ENCODE measurements around the gene EIF4A2. TPM values are rescaled to one million over a fixed set of nuclear protein-coding genes. Genes with fewer than 3 reads are reported as not detected.

EIF4A2 gene
- total and polyA plus RNA-seq, 8 donors = 344 to 925 (median 756) TPM

DNA sequence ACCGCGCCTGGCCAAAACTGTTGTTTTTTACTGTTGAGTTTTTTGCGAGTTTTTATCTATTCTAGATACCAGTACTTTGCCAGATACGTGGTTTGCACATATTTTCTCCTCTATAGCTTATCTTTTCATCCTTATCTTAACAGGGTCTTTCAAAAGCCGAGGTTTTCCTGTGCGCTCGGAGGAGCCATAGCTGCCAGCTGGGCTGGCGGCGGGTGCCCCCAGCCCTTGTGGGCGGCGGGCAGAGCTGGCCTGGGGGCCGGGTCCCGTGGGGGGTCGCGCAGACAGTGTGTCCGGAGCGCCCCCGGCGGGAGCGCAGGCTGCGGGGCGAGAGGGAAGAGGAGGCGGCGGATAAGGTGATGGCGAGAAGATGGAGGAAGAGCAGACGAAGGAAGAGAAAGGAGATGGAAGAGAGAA lies 11.1 kb upstream of the EIF4A2 start:
- H3K4me3 ChIP-seq = peak overlapping the region; percentile 46 to 51
- ATAC-seq (peak; percentile 29), DNase-seq (no peak)
- TF ChIP-seq, protein P1, sequence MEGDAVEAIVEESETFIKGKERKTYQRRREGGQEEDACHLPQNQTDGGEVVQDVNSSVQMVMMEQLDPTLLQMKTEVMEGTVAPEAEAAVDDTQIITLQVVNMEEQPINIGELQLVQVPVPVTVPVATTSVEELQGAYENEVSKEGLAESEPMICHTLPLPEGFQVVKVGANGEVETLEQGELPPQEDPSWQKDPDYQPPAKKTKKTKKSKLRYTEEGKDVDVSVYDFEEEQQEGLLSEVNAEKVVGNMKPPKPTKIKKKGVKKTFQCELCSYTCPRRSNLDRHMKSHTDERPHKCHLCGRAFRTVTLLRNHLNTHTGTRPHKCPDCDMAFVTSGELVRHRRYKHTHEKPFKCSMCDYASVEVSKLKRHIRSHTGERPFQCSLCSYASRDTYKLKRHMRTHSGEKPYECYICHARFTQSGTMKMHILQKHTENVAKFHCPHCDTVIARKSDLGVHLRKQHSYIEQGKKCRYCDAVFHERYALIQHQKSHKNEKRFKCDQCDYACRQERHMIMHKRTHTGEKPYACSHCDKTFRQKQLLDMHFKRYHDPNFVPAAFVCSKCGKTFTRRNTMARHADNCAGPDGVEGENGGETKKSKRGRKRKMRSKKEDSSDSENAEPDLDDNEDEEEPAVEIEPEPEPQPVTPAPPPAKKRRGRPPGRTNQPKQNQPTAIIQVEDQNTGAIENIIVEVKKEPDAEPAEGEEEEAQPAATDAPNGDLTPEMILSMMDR (IDR thresholded peaks at IDR 0.05) = no peak
- intact Hi-C loops (cut with DNase I) = no loop called here
- H3K9me3 ChIP-seq = no peaks in the 10 kb centered on the region
- H3K27me3 ChIP-seq = peaks cover 5 to 17% of the 10 kb centered on the region in 2 donors
- H3K4me1 ChIP-seq = peaks cover 0 to 16% of the 10 kb centered on the region in 2 donors
- H3K27ac ChIP-seq = peak overlapping the region; percentile 26 to 71
- H3K36me3 ChIP-seq = no peaks in the 10 kb centered on the region

DNA sequence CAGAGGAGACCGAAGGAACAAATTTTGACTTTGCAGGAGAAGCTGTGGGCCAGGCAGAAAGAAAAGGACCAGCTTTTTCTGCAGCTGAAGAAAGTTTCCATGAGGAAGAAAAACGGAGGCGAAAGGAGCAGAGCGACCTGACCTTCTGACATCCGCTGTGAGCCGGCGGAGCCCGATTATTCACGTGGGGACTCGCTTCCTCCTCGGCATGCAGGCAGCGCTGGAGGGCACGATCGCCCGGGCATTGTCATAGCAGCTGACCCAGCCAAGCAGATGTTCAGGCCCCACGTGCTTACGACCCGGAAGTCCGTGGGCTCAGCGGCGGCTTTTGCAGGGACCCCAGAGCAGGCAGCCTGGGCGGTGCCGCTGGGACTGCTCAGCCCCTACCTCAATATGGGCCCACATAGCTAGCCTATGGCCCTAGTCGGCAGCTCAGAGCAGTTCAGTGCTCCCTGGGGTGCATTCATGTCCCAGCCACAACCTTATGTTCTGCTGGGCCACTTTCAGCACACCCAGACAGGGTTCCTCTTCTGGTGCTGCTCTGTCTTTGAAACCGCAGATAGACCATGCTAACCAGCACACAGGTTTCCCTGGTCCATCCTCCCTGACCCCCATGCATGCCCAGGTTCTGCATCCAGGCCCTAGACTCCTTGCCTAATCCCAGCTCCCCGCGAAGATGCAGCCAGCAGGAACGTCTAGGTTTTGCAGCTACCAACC lies 10.5 kb upstream of the EIF4A2 start:
- Histone ChIP-seq H3K4me1 (peaks cover 0 to 16% of the 10 kb centered on the region in 2 donors), H3K36me3 (no peaks in the 10 kb centered on the region), H3K27me3 (peaks cover 5 to 17% of the 10 kb centered on the region in 2 donors), H3K4me3 (peak overlapping the region; percentile 46 to 51), H3K9me3 (no peaks in the 10 kb centered on the region), H3K27ac (peak overlapping the region; percentile 26 to 71)
- intact Hi-C loops (cut with DNase I) = no loop called here
- ATAC-seq (peak; percentile 91), DNase-seq (peak in 3 of 4 donors; percentile 37 to 93 (median 88))
- TF ChIP-seq, protein P1 (IDR thresholded peaks at IDR 0.05) = no peak

- Histone ChIP-seq H3K9me3 (no peaks in the 10 kb centered on the region), H3K27ac (no peak overlapping the region), H3K4me1 (peaks cover 0 to 16% of the 10 kb centered on the region in 2 donors), H3K36me3 (no peaks in the 10 kb centered on the region), H3K4me3 (no peak overlapping the region), H3K27me3 (peaks cover 5 to 17% of the 10 kb centered on the region in 2 donors)
- no peak for ATAC-seq
- no peak for DNase-seq
- TF ChIP-seq, protein P1 (IDR thresholded peaks at IDR 0.05) = no peak
- intact Hi-C loops (cut with DNase I) = no loop called here
Measured at GRCh38 chr3:186775999-186776398, 7.4 kb upstream of the EIF4A2 start.

DNA sequence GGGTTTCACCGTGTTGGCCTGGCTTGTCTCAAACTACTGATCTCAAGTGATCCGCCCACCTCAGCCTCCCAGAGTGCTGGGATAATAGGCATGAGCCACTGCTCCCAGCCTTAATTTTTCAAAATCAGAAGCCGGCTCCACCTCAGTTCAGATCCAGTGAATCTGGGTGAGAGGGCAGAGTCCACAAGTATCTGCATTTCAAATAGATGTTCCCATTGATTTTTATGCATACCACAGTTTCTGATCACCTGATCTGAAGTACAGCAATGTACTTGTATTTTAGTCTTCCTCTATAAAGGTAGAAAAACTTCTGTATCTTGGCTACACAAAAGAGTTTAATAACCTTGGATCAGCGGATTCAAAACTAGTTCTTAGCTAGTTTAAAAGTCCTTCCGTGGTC lies 4.2 kb upstream of the EIF4A2 start:
- H3K4me3 ChIP-seq = no peak overlapping the region
- H3K27ac ChIP-seq = no peak overlapping the region
- peaks cover 0 to 2% of the 10 kb centered on the region in 2 donors for H3K36me3 ChIP-seq
- intact Hi-C loops (cut with DNase I) = no loop called here
- TF ChIP-seq, protein P1 (IDR thresholded peaks at IDR 0.05) = no peak
- no peaks in the 10 kb centered on the region for H3K9me3 ChIP-seq
- no peaks in the 10 kb centered on the region for H3K27me3 ChIP-seq
- peaks cover 0 to 8% of the 10 kb centered on the region in 2 donors for H3K4me1 ChIP-seq
- DNase-seq (no peak), ATAC-seq (no peak)

DNA sequence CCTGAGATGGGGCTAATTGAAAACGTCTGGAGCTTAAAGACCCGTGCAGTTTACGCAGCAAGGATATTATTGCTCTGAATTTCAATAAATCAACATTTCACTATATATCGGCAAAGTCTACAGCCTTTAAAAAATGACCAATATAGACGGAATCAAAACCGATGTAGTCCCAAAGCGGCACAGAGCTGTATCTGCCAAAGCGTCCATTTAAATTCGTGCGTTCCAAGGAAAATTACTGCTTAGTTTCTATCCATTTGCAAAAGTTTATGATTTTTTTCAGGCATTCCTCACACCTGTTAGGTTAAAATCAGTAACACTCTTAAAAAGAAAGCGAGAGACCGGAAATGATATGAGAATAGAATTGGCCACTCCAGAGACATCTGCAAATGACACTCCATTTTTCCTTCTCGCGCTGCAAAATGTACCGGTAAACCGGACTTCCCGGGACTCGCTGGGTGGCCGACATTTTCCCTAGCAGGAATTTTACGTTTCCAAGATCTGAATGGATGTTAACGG lies 777 bp upstream of the EIF4A2 start:
- TF ChIP-seq, protein P1 (IDR thresholded peaks at IDR 0.05) = no peak
- peak overlapping the region; percentile 97 to 98 for H3K27ac ChIP-seq
- no peaks in the 10 kb centered on the region for H3K9me3 ChIP-seq
- ATAC-seq (peak; percentile 6), DNase-seq (no peak)
- H3K36me3 ChIP-seq = peaks cover 9 to 36% of the 10 kb centered on the region in 2 donors
- peak overlapping the region; percentile 87 to 91 for H3K4me3 ChIP-seq
- H3K27me3 ChIP-seq = no peaks in the 10 kb centered on the region
- intact Hi-C loops (cut with DNase I) = no loop called here
- peaks cover 20 to 40% of the 10 kb centered on the region in 2 donors for H3K4me1 ChIP-seq
